Measurements from ENCODE around the gene ANKRD16.
"Not testable (repeated sequence)": the region's sequence is repeated elsewhere in the genome, so short reads cannot be mapped to it uniquely, and the experiment has no call there.

ANKRD16 gene

GRCh38 chr10:5843686-5844344 lies 45.9 kb downstream of the ANKRD16 start:
- H3K4me3 ChIP-seq (ENCODE audit: low read depth, low read length), result no peak overlapping the region
- TF ChIP-seq POLR2A (IDR thresholded peaks at IDR 0.05; ENCODE audit: extremely low read depth, insufficient read length) (no peak), MAX (IDR thresholded peaks at IDR 0.05; ENCODE audit: low read depth, low read length) (no peak), CTCF (IDR thresholded peaks at IDR 0.05; ENCODE audit: low read depth, low read length) (no peak), MYC (IDR thresholded peaks at IDR 0.05; ENCODE audit: low read depth, low read length) (no peak)
- no peak for DNase-seq (ENCODE audit: low read depth)

- H3K4me3 ChIP-seq (ENCODE audit: low read depth, low read length), result no peak overlapping the region
- DNase-seq (ENCODE audit: low read depth), result no peak
- no peak for TF ChIP-seq POLR2A (IDR thresholded peaks at IDR 0.05; ENCODE audit: extremely low read depth, insufficient read length)
- no peak for TF ChIP-seq MYC (IDR thresholded peaks at IDR 0.05; ENCODE audit: low read depth, low read length)
- no peak for TF ChIP-seq MAX (IDR thresholded peaks at IDR 0.05; ENCODE audit: low read depth, low read length)
- no peak for TF ChIP-seq CTCF (IDR thresholded peaks at IDR 0.05; ENCODE audit: low read depth, low read length)
These were observed 47.7 kb downstream of the ANKRD16 start for GRCh38 chr10:5841965-5842364.

GRCh38 chr10:5840314-5841307 lies 49.1 kb downstream of the ANKRD16 start:
- peak; percentile 84 for DNase-seq (ENCODE audit: low read depth)
- no peak overlapping the region for H3K4me3 ChIP-seq (ENCODE audit: low read depth, low read length)
- TF ChIP-seq MAX (IDR thresholded peaks at IDR 0.05; ENCODE audit: low read depth, low read length), result peak; percentile 56; the same call in 1 of the 2 replicates
- no peak for TF ChIP-seq CTCF (IDR thresholded peaks at IDR 0.05; ENCODE audit: low read depth, low read length)
- no peak for TF ChIP-seq POLR2A (IDR thresholded peaks at IDR 0.05; ENCODE audit: extremely low read depth, insufficient read length)
- TF ChIP-seq MYC (IDR thresholded peaks at IDR 0.05; ENCODE audit: low read depth, low read length), result peak; percentile 49; the same call in 1 of the 2 replicates

- not testable (repeated sequence) for DNase-seq (ENCODE audit: low read depth); H3K4me3 ChIP-seq (ENCODE audit: low read depth, low read length)
These were observed 53.5 kb downstream of the ANKRD16 start for GRCh38 chr10:5836181-5836580.

GRCh38 chr10:5835446-5836095 lies 54.1 kb downstream of the ANKRD16 start:
- TF ChIP-seq POLR2A (IDR thresholded peaks at IDR 0.05; ENCODE audit: extremely low read depth, insufficient read length) (no peak), CTCF (IDR thresholded peaks at IDR 0.05; ENCODE audit: low read depth, low read length) (no peak), MAX (IDR thresholded peaks at IDR 0.05; ENCODE audit: low read depth, low read length) (no peak), MYC (IDR thresholded peaks at IDR 0.05; ENCODE audit: low read depth, low read length) (no peak)
- no peak for DNase-seq (ENCODE audit: low read depth)
- no peak overlapping the region for H3K4me3 ChIP-seq (ENCODE audit: low read depth, low read length)

GRCh38 chr10:5833814-5834213 lies 55.9 kb downstream of the ANKRD16 start:
- TF ChIP-seq POLR2A (IDR thresholded peaks at IDR 0.05; ENCODE audit: extremely low read depth, insufficient read length) (no peak), CTCF (IDR thresholded peaks at IDR 0.05; ENCODE audit: low read depth, low read length) (no peak), MAX (IDR thresholded peaks at IDR 0.05; ENCODE audit: low read depth, low read length) (no peak), MYC (IDR thresholded peaks at IDR 0.05; ENCODE audit: low read depth, low read length) (no peak)
- no peak overlapping the region for H3K4me3 ChIP-seq (ENCODE audit: low read depth, low read length)
- DNase-seq (ENCODE audit: low read depth), result no peak
